GM21515 (cell line): ENCODE measurements around the gene ACSS1.

Experiments used
- ATAC-seq: cut with Tn5 transposase; IDR thresholded peaks from one replicate; pipeline ENCODE4 v1.9.1; 2021; ENCODE audit not compliant: unreplicated experiment

ACSS1 gene

DNA sequence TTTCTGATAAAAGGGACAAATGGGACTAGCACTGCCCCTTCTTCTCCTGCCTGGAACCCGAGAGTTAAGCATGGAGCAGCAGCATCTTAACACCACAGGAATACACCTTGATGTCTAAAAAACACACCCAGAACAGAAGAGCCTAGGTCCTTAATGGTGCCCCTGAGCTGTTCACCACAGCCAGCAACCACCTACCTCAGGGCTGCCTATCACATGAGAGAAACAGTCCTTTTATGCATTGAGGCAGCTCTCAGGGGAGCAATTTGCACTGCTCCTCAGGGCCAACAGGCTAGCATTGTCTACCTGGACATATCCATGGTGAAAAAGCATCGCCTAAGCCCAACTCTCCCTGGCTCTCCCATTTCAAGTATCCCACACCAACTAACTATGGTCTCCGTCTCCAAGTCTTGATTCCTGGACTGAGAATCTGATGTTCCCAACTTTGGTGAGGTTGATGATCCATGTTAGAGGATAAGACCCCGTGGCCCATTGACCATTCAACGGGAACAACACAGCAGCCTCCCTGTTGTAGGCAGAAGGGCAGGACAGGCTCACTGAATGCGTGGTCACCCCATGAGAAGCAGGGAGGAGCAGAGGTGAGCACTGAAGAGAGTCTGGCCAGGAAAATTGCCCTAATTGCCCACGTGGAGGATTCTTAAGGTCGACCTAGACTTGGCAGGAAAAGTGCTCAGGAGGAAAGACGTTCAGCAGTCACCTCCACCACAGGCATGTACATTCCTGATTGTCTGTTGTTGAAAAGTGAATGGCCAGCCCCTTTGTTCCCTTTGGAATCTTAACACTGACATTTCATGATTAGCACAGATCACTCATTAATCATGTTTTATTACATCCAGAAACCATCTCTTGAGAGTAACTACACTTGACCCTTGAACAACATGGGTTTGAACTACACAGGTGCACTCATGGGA is 61.2 kb downstream of the ACSS1 start:
- no peak for ATAC-seq

DNA sequence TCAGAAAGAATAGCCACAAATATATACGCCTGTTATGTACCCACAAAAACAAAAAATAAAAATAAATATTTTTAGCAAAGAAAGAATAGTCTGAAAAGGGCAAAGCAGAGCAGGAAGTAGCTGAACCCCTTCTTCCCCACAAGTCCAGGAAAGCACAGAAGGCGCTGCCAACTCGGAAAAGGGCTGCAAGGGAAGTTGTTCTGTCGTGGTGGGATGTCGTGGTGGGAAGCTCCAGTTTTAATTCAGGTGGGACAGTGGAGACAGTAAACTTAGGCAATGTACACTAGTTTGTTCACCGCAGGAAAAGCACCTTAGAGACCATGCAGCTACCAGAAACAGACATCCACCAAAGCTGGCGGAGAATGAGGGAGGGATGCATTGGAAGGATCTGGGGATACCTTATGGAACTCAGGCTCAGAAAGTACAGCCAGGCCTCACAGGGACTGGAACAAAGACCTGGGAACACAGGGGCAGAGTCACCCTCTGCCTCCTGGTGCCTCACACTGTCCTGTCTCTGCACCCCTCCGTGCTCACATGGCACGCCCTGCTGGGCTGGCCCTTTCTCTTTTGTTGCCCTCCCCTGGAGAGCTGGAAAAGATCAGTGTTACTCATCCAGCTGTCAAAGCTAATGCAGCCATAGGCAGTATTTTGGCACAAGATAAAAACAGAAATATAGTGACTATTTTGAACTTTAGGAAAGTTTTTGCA is 62.0 kb downstream of the ACSS1 start:
- no peak for ATAC-seq

DNA sequence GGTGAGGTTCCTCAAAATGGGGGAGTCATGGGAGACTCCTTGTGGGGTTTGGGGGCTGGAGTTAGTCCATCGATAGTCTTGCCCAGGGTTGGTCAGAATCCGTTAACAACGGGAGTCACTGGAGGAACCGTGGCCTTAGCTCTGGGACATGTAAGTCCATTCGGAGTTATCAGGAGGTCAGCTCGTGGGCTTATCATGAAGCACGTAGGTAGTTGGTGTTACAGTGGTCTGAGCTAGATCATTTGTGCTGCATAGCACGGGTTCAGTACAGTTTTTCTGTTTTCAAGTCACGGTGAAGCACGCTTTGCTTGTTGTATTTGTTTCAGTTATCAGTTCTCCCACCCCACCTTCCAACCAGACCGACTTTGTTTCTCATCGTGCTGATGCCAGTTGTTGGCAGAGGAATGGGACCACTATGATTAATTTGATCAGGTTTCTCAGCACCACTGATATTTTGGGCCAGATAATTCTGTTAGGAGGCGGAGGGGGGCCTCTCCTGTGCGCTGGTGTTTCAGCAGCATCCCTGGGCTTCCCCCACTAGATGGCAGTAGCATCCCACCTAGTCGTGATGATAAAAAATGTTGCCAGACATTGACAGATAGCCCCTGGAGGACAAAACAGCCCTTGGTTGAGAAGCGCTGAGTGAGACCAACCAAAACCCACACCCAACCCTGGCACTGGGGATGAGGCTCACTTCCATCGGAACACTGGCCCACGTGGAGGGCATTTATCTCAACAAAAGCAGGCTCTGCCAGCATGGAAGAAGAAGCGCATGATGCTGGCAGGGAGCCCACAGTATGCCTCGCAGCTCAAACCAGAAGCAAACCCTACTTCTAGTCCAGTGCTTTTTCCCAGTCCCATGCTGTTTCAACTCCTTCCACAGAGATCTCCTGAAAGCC is 63.2 kb downstream of the ACSS1 start:
- ATAC-seq, result peak; percentile 34

DNA sequence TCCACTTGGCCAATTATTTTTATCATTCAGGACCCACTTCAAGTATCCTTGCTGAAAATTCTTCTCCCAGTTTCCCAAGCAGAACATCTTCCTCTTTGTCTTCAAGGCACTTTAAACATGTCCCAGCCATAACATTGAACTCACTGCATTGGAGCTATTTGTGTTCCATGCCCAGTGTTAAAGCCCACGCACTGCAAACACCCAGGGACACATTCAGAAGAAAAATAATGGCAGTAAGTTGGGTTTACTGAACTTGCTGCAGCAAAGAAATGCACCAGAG is 63.8 kb downstream of the ACSS1 start:
- ATAC-seq, result no peak

DNA sequence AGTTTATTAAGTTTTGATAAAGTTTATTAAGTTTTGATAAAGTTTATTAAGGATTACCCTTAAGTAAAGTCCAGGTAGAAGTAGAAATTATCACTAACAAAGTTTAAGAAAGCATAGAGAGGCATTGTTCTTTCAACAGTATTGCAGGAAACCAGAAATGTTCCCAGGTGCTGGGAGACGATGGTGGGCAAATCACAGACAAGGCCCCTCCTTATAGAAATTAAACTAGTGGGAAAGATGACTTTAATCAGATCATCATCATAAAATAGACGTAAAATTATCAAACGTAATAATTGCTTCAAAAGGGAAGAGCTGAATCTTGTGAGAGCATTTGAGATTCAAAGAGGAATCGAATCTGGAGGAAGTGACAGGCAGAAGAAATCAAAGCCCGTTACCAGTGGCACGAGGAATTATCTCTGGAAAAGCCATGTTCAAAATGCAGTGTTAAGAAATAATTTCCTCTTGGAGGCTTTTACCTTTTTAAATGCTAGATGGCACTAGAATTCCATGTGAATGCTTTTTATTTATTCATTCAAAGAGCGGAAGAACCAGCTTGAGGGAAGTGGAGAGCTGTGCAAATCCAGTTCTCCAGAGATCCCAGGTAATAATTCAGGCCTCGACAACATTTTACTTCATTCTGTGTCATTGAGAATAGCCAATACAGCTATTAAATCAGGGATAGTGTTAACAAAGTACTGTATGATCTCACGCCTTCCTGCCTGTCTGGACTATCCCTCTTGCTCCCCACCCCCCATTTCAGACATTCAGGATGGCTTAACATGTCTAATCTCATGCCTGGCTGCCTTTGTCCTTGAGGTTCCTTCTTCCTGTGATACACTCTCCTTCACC is 64.4 kb downstream of the ACSS1 start:
- ATAC-seq, result no peak

DNA sequence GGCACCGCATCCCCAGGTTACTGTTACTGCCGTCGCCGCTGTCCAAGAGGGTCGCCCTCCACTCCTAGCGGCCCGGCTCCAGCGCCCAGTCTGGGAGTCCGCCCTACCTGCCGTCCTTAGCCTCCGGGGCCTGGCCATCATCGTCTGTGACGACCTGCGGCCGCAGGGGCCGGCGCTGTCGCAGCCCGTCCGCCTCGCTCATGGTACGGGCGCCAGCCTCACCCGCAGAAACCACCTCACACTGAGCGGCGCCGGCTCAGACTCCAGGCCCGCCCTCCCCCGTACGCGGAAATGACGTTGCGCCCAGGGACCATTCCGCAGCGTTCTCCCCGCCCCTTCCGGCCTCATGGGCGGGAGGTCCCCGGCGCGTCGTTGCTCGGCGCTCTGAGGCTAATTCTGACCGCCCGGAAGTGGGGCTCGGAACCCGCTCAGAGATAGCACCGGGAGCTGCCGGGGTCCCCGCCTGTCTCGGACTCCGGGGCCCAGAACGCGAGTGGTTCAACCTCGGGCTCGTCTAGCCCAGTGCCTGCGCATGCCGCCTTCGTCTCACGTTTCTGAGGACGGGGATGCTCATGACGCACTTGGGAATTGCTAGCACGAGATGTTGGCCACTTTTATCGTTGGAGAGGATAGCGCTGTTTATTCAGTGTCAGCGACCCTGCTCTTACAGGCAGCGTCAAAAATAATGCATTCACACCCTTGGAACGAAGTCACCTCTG is 65.3 kb downstream of the ACSS1 start, which contains the start of gene APMAP:
TSS of gene APMAP (minus strand) at position 265 of the 719 bp plus-strand sequence. CDS start at position 202, 63 bp downstream.
- peak; percentile 91 for ATAC-seq

DNA sequence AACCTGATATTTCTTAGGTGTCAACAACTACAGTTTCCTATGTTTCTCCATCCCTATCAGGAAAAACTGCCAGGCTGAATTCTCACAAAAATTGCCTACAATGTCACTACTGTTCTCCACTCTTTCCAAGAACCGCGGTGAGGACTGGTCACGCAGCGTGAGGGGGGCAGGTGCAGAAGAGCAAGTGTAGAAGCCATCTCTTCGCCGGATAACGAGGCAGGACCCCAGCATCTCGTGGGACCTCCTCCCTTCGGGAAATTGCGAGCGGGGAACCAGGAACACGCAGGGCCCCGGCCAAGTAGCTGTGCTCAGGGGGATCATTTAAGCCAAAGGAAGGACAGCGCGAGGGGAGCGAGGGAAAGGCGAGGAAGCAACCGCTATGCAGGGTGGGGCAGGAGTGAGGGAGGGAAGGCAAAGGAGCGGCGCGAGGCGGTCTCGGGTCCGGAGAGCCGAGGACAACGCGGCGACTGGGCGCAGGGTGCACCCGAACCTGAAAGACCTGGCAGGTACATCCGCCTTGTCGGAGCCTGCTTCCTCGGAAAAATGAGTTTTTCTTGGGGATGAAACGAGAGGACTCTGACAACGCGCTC is 65.9 kb downstream of the ACSS1 start:
- ATAC-seq, result peak; percentile 29

DNA sequence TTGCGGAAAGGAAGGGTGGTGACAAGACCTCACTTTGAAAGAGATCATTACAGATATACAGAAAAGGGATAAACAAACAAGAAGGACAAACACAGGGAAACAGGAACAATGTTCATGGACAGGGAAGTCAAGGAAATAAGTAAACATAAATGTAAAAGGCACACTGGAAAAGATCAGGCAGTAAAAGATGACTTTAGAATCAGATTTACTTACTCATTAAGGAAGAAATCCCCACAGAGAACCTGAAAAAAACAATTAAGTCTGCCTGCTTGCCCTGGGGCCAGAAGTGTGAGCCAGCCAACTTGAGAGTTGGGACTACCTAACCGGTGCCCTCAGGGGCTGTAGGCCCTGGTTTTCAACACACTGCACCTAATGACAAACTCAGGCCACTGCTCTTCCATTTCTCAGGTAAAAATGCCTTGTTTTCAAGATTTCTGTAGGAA is 67.1 kb downstream of the ACSS1 start:
- no peak for ATAC-seq

DNA sequence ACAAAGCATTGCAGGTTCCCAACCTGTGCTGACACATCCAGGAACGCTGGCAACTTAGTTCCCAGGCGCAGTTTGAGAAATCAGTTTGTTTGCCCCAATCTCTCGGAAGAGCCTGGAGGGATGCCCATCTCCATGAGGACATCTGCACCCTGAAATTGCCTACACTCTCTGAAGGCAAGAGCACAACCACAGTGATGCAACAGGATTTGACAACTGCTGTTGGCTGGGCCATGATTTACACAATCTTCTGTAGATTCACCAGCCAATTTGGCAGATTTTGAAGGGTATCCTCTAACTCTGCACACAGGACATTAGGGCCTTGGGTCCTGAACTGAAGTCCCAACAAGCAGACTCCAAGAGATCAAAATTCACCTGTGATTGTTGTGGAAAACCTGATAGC is 68.8 kb downstream of the ACSS1 start:
- ATAC-seq, result no peak

DNA sequence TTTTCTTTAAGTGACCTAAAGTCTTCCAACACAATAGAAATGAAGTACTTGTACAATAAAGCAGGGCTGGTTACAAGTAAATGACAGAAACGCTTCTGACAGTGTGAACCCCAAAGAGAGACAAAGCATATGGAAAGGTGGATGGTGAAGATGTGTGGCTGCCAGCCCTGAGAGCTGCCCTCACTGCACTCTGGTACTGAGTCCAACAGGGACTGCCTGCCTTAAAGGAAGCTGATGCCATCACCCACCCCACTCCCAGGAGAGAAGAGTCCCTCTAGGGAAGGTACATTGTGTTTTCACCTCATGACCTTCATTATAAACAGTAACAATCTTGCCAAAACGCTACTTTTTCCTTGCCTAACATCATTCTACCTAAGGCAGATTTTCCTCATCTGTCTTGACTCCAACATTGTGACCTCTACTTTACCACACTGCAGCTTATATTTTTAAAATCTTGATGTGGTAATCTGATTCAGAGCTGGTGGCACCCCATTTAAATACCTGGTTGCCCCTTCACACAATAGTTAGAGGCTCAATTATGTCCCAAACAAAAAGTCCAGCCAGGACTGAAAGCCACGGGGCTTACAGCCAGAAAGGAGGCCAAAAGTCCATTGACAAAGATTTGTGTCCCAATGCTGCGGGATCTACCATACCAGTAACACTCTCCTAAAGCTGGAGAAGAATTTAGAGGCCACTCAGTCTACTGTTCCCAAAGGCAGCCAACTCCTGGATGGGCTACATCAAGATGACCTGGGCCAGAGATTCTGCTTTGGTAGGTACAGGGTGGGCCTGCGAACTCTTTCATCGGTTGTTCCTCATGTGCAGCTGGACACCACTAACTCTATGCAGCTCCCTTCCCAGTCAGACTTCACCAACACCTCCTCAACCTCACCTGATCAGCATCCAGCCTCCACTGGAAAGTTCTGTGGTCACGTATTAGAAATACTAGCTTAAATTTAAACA is 69.8 kb downstream of the ACSS1 start:
- no peak for ATAC-seq

DNA sequence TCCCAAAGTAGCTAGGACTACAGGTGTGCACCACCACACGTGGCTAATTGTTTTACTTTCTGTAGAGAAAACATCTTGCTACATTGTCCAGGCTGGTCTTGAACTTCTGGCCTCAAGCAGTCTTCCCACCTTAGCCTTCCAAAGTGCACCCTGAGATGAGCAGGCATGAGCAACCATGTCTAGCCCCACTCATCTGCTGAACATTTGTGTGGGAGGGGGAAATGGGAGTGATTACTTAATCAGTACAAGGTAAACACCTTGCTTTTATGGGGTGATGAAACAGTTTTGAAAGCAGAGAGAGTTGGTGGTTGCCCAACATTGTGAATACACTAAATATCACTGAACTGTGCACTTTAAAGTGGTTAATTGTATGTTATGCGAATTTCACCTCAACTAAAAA is 70.7 kb downstream of the ACSS1 start:
- ATAC-seq, result no peak

DNA sequence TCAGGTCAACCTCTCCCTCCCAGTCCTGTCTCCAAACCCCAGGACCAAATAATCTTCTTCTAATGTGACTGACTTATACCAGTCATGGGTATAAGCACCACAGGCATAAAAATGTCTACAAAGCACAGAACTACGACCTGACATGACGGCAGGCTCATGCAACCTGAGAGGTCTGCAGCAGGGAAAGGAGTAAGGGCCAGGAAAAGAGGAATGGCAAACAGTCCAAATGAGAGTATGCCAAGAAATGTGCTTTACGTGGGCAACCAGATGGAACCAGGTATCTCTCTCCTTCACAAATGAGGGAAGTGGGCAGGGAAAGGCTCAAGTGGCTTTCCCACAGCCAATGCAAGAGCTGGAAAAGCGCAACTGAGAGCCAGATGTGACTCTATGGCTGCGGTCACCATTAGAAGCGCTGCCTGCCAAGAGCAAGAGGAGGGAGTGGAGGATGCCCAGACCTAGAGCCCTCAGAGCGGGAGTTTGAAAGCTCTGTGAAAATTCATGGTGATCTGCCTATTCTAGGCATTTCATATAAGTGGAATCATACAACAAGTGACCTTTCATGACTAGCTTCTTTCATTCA is 71.4 kb downstream of the ACSS1 start:
- ATAC-seq, result no peak

DNA sequence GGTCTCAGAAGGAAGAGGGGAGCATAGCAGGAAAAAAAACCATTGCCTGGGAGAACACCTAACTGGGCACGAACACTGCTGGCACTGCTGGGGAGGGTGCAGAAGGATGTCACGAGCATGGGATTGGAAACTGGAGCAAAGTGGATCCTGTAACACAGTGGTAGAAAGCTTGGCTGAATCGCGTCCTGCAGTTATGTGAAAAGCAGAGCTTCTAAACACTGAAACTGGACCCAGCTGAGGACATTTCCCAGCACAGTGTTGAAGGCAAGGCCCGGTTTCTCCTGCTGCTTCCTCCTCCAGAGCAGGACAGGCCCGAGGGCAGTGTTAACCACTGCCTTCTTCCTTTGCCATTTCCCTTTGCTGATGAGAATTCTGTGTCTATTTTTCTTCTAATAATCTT is 72.1 kb downstream of the ACSS1 start:
- ATAC-seq, result no peak

DNA sequence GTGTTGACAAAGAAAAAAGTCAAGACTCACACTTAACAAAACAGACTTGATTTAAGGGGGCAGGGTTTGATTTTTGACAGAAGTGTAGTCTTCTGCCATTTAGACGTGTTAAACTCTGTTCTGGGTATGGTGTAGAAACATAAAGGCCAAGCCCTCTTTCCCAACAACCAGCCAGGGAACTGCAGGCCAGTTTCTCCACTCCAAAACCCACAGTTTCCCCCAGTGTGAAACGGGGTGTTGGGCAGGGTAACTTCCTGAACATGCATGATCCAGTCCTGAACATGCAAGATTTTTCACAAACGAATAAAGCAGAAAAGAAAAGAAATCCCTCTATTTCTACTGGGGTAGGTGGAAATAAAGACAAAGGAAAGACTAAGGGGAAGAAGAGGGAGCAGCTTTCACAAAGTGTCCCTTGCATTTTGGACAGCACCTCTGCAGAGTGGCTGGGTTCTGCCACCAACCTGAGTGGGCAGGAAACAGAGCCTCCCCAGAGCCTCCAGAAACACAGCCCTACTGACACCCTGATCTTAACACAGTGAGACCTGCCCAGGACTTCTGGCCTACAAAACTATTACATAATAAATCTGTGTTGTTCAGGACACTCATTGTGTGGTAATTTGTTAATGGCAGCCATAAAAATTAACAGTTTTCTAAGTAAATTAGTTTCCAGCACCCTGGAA is 72.8 kb downstream of the ACSS1 start:
- ATAC-seq, result no peak

DNA sequence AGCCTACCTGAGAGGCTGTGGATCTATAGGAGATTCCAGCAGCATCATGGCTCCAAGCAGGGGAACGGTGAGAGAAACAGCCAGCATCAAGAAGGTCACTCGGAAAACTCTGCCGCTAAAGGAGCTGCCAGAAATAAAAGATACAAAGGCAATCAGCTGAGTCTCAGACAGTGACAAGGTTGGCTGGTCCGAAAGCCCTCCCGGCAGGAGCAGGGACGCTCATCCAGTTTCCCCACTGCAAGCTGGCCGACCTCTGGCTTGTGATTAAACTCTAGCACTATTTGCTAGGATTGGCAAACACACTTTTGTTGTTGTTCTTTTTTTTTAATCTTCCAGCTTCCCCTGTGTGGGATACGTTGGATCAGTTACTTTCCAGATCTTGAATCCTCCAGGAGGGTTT is 74.0 kb downstream of the ACSS1 start:
- ATAC-seq, result no peak

DNA sequence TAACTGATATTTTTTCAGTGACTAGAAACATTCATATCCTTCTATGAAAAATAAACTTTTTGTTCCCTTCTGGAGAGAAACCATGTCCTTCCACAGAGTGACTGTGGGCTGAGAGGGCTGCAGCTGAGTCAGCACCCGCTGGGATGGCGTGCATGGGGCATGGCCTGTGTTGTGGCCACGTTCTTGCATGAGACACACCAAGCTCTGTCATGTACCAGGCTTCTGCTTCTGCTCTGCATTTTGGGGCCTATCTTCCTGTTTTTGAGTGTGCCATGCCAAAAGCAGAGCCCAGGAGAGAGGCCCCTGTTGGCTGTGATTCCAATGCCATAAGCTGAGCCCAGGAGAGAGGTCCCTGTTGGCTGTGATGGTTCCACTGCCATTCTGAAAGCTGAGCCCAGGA is 76.1 kb downstream of the ACSS1 start:
- no peak for ATAC-seq

DNA sequence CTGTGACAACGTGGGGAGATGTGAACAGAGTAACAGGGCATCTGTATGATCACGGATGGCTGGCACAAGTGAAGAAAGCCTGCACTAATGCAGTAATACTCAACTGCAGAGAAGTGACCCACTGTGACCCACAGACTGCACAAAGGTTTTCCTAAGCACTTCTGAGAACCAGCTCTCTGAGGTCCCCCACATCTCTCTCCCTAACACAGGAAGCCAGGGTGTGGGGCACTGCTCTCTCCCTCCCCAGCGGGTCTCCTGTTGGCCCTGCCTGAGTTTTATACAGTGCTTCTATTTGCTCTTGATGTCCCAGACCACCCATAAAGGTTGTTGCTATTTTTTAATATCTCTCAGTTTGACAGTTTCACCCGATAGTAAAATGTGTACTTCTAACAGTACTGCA is 76.7 kb downstream of the ACSS1 start:
- no peak for ATAC-seq
